NOMO-1 treated with DMSO at 0.1 percent for 48 hours (cell line): Measurements from ENCODE around the gene MMRN2.
"Not testable (repeated sequence)": the region's sequence is repeated elsewhere in the genome, so short reads cannot be mapped to it uniquely, and the experiment has no call there.

Experiments
- DNase-seq: peaks from one replicate; lab custom pipeline; 2025; ENCODE audit not compliant: unreplicated experiment; lab: John Stamatoyannopoulos, UW

The MMRN2 gene

GRCh38 chr10:86956195-86956847, 1.1 kb downstream of the MMRN2 start:
- DNase-seq = no peak

GRCh38 chr10:86955501-86956194, 1.8 kb downstream of the MMRN2 start:
- DNase-seq = no peak

DNA sequence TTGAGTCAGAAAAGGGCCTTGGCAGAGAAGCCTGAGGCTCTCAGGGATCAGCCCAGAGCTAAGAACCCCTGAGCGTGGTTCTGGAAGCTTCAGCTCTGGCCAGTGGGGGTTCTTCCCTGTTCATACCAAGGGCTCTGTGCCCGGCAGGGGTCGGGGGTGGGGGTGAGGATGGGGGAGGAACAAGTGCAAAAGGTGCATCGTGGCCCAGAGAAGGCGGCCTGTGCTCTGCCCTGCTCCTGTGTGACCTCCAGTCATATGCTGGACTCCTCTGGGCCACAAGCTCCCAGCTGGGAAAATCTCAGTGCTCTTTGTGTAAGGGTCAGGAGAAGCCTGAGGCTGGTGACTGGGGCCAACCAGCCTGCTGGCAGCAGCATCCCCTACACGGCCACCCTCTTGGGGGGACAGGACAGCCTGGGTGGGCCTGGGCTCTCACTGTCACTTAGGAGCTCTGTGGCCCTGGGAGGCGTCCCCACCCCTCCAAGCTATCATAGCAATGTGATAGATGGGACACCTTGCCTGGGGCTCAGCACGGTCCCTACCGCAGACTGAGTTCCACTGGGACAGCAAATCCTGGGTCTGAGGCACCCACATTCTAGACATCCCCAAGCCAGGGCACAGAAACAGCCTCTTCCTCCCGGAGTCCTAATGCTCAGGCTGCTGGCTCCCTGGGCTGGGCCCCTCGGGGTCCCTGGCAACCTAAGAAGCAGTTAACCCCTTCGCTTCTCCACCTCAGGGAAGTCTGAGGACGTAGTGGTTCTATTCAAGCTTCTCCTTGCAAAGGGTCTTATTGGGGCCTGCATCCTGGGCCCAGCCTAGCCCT, 2.5 kb downstream of the MMRN2 start:
- no peak for DNase-seq

GRCh38 chr10:86953747-86954680, 3.4 kb downstream of the MMRN2 start:
- no peak for DNase-seq

- DNase-seq = not testable (repeated sequence)
Measured at GRCh38 chr10:86952697-86953096, 4.7 kb downstream of the MMRN2 start.

DNA sequence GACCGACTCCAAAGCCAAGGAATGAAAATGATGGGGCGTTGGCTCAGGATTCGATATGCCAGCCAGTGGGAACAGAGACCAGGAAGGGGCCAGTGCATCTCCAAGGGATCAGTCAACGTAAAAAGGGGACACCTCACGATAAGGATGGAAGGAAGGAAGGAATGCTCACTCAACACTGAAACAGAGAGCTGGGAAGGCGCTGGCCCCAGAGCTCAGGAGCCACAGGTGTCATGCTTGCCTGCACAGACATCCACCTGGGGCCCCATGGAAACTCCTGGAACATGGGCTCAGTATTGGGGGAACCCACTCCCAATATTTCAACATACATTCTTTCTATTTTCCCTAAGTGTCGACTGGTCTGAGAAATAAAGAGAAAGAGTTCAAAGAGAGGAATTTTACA, 5.3 kb downstream of the MMRN2 start:
- no peak for DNase-seq

DNA sequence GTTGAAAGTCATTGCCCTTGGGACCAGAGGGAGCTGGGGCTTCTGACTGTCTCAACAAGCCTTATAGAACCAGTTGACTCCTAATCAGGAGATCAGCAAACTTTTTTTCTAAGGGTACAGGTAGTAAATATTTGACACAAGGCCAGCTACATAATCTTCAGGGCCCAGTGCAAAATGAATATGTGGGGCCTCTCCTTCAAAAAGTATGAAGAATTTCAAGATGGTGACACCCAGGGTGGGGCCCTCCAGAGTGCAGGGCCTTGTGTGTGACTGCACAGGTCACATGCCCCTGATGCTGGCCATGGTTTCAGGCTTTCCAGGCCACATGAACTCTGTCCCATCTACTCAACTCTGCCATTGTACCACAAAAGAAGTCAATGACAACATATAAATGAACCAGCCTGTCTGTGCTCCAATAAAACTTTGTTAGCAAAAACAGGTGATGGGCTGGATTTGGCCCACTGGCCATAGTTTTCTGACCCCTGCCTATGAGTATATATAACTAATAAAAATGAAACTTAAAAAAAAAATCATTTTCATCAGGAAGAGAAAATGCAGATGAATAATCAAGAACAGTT, 6.1 kb downstream of the MMRN2 start:
- no peak for DNase-seq

DNA sequence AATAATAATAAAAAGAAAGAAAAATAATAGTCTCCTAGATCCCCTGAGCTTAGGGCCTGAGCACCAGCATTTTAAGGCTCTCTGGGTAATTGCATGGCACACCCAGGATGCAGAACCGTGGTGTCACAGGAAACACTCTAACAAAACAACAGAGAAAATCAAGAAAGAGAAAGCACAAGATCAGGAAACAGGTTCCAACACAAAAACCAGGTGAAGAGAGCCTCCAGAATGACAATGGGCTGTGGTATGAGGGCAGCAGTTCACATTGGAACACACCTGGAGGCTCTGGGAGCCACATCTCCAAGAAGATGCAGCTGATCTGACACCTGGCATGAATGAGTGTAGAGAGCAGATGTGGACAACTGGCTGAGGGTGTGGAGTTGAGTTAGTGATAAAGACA, 7.1 kb downstream of the MMRN2 start:
- DNase-seq = no peak

- not testable (repeated sequence) for DNase-seq
Measured at GRCh38 chr10:86947806-86948205, 9.6 kb downstream of the MMRN2 start.

DNA sequence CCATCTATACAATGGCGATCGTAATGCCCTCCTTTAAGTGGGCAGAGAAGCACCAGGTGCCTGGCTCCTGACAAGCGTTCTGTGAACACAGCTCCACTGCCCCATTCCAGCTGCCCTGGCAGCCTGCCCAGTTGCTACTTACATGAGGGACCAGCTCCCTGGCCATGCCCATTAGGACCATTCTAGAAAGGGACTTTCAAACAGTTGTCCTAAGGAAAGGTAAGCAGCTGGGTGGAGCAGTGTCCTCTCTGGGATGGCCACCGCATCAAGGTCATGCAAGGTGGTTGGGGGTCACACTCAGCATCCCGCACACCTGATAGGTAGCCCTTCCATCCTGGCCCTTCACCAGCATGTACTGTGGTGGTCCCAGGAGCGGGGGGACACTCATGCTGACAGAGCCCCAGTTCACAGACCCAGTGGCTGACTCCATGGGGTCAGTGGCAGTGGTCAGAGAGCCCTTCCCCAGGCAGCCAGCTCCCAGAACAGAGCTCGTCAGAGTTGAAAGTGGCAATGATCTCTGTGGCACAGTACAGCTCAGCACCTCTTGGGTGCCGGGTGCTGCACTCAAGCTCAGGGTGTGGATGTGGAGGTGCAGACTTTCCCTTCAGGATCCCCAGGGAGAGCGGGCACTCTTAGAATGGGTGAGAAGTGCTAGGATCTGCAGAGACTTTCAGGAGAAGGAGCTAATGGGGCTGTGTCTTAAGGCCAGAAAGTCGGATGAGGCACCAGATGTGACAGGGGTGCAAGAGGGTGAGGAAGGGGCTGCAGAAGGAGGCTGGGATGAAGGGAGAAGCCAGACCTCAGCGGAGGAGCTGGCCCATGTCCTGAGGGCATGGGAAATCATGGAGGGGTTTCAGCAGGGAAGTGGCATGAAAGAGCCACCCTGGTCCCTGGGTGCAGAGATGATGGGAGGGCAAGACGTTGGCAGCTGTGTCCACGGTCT, 10.9 kb downstream of the MMRN2 start:
- no peak for DNase-seq

DNA sequence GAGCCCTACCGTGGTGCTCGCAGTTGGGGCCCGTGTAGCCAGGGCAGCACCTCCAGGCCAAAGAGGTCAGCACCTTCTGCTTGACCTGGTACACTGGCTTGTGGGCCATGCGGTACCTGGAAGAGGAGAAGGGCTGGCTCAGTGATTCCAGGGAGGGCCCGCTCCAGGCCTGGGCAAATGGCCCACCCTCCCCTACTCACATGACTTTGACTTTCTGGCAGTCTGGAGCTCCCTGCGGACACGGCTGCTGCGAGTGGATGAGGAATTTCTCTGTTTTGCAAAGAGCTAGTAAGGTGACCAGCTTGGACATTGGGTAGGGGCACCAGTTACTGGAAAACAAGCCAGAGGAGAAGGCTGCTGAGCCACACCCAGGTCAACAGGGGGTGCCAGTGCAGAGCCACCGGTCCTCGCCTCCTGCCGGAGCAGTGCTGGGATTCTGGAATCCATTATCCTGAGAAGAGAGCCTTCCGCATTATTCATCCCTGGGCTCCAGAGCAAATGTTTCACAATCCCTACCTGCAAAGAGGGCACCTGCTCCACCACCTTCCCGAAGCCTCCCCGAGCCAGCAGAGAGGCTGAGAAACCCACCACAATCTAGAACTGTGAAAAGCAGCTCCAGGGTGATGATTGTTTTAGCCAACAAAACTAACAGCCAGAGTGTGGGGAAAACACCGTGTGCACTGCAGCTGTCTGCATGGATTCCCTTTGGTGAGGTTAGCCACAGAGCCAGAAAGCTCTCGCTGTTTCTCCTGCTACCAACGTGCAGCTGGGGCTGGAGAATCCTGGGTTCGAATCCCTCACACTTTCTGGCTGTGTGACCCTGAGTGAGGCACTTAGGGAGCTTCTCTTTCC, 11.8 kb downstream of the MMRN2 start:
- DNase-seq = no peak

DNA sequence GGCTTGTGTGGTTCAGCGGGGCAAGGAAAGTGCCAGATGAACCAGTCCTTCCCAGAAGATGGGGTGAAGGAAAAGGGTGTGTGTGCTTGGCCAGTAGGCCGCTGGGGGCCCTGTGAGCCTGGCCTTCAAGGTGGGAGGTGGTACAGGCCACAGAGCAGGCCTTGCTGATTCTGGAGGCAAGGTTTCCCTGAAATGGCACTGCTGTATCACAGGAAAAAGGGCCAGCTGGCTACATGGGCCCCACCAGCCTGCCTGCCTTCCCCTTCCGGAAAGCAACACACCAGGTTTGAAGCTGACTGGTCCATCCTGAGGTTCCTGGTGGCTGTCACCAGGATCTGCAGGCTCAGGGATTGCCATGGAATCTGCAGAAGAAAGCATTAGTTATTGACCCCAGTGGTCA, 12.5 kb downstream of the MMRN2 start:
- DNase-seq = no peak

DNA sequence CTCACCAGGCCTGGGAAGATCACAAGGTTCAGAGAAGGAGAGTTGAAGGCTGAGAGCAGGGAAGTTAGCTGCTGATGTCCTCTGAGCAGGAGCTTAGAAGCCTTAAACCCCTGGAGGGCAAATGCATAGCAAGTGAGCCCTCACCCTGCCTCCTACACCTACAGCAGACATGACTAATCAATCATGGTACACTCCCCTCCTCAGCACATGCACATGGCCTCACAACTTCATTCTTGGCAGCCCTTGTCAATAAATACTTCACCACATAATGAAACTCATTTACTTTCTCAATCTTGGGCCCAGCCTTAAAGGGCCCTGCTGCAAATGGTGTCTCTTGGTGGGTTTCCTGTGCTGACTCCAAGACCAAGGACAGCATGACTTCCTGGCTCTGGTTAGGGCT, 12.9 kb downstream of the MMRN2 start:
- DNase-seq = no peak

GRCh38 chr10:86944031-86944419, 13.4 kb downstream of the MMRN2 start:
- no peak for DNase-seq

- DNase-seq = no peak
Measured at GRCh38 chr10:86943316-86944030, 13.9 kb downstream of the MMRN2 start.

DNA sequence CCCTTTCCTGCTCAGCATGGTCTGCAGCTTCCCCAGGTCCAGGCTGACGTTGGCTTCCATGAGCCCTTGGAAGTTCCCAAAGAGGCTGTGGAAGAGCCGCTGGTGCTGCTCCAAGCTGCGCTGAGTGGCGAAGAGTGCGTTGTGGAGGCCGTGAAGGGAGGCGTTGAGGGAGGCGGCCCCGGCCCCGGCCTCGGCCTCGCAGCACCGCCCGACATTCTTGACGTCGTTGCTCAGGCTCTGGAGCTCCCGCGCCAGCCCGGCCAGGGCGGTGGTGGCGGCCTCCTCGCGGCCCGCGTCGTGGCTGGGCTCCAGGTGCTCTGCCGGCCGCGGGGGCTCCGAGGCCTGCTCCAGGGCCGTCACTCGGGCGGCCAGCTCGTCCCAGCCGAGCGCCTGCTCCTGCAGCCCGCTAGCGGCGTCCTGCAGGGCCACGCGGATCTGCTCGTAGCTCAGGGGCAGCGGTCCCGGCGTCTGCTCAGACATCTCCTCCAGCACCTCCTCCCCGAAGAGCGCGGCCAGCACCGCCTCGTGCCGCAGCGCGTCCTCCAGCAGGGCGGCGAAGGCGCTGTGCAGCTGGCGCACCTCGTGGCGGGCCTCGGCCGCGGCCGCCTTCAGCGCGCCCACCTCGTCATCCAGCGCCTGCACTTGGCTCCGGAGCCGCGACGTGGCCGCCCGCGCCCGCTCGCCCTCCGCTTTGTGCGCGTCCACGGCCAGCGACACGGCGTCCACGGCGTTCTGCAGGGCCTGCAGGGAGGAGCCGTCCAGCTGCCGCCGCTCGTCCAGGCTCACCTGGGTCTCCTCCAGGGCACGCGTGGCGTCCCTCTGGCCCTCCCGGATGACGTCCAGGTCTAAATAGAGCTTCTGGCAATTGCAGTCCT, 14.7 kb downstream of the MMRN2 start:
- no peak for DNase-seq

- DNase-seq = no peak
Measured at GRCh38 chr10:86941991-86942421, 15.4 kb downstream of the MMRN2 start.
